K562 (cell line): ENCODE data around the gene MATR3. TPM values are rescaled to one million over a fixed set of nuclear protein-coding genes. Genes with fewer than 3 reads are reported as not detected.

Source experiments
- C11orf30 ChIP-seq: fragments of 450-650 bp; IDR thresholded peaks from 2 replicates; pipeline ENCODE4 v1.6.1; 2016; ENCODE audit warnings: low read depth, mild to moderate bottlenecking
- CC2D1A ChIP-seq: fragments of 450-650 bp; IDR thresholded peaks from 2 replicates; pipeline ENCODE4 v1.6.1; 2017; ENCODE audit warnings: mild to moderate bottlenecking
- FIP1L1 ChIP-seq: fragments of 200-400 bp; formaldehyde crosslinking; IDR thresholded peaks from 2 replicates; pipeline ENCODE4 v1.6.1; 2018; ENCODE audit warnings: mild to moderate bottlenecking, low read depth, low read length; ENCODE audit not compliant: poor library complexity, severe bottlenecking
- FOXJ2 ChIP-seq: fragments of 200-800 bp; sonication (Bioruptor generic); IDR thresholded peaks from 2 replicates; pipeline ENCODE4 v1.6.1; 2016; ENCODE audit warnings: missing genetic modification characterization, missing compliant biosample characterization
- JUN ChIP-seq, 2 experiments: sonication (generic) in 1 of 2; formaldehyde crosslinking in 1 of 2; IDR thresholded peaks; 2 replicates each; pipeline versions ENCODE4 v1.6.1 to v1.8.0; 2012 to 2022; ENCODE audit warnings: borderline replicate concordance in 2 of 2, mild to moderate bottlenecking in 2 of 2, improper control_type of control experiment in 1 of 2, low read depth in 1 of 2, low read length in 1 of 2, missing genetic modification reagents in 1 of 2
- MAFG ChIP-seq: fragments of 450-650 bp; conservative IDR thresholded peaks from 2 replicates; pipeline ENCODE4 v1.6.1; 2016; ENCODE audit warnings: missing genetic modification characterization, missing compliant biosample characterization
- MTA3 ChIP-seq: fragments of 450-650 bp; formaldehyde crosslinking; IDR thresholded peaks from 2 replicates; pipeline ENCODE4 v1.6.1; 2017; ENCODE audit warnings: mild to moderate bottlenecking, borderline replicate concordance
- NFXL1 ChIP-seq: fragments of 450-650 bp; formaldehyde crosslinking; IDR thresholded peaks from 2 replicates; pipeline ENCODE4 v1.4.0; 2021; ENCODE audit warnings: mild to moderate bottlenecking
- SLC30A9 ChIP-seq: fragments of 250-450 bp; sonication (Bioruptor Pico); IDR thresholded peaks from 2 replicates; pipeline ENCODE4 v1.8.0; 2022; ENCODE audit warnings: mild to moderate bottlenecking, moderate library complexity
- SMAD3 ChIP-seq: fragments of 450-650 bp; formaldehyde crosslinking; conservative IDR thresholded peaks from 2 replicates; pipeline ENCODE4 v1.4.0; 2020; ENCODE audit warnings: mild to moderate bottlenecking
- SMARCB1 ChIP-seq: IDR thresholded peaks from 2 replicates; pipeline ENCODE4 v1.6.1; 2011; ENCODE audit warnings: improper control_type of control experiment, low read depth; ENCODE audit not compliant: insufficient read length
- SNRNP70 ChIP-seq: fragments of 200-400 bp; formaldehyde crosslinking; optimal IDR thresholded peaks from 2 replicates; pipeline ENCODE3; 2017; ENCODE audit warnings: low read depth, low read length
- TBP ChIP-seq: optimal IDR thresholded peaks from 2 replicates; pipeline ENCODE3; 2011; ENCODE audit warnings: low read depth, low read length, improper control_type of control experiment
- ZNF124 ChIP-seq: sonication (generic); formaldehyde crosslinking; IDR thresholded peaks from 2 replicates; pipeline ENCODE4 v1.8.1; 2022; ENCODE audit warnings: missing genetic modification reagents
- ZNF347 ChIP-seq: fragments of 450-650 bp; formaldehyde crosslinking; IDR thresholded peaks from 2 replicates; pipeline ENCODE4 v1.4.0; 2020; ENCODE audit warnings: low read depth, mild to moderate bottlenecking, moderate library complexity
- ZNF707 ChIP-seq: fragments of 250-450 bp; sonication (Bioruptor Pico); conservative IDR thresholded peaks from 2 replicates; pipeline ENCODE4 v1.8.0; 2022; ENCODE audit warnings: inconsistent platforms, mild to moderate bottlenecking, moderate library complexity
- polyA plus RNA-seq, 8 experiments: library from polyadenylated mRNA; depleted of rRNA in 4 of 8; stranded (reverse) in 5 of 8; unstranded in 3 of 8; fragments of >200 nt; fragmentation: Nextera tagmentation in 2 of 8; fragmentation: Illumina TruSeq in 1 of 8; extraction: Ambion mirVana in 2 of 8; extraction: Trizol in 1 of 8; gene quantifications; 2 replicates each; pipeline versions ENCODE4 v1.2.1 to v1.2.3, GENCODE V29; 2011 to 2014; ENCODE audit warnings: inconsistent platforms in 1 of 8, missing spikeins in 1 of 8
- total RNA-seq, 7 experiments: library from RNA; depleted of rRNA in 6 of 7; stranded (reverse); fragments of >200 nt in 6 of 7; fragmentation: Illumina TruSeq in 2 of 7; extraction: Trizol in 2 of 7; gene quantifications; 2 replicates each; pipeline versions ENCODE4 v1.2.1 to v1.2.3, GENCODE V29; 2011 to 2021; ENCODE audit warnings: low replicate concordance in 1 of 7
- TF ChIP-seq, protein P1 (sequence below): sonication (generic); formaldehyde crosslinking; IDR thresholded peaks from 2 replicates; pipeline ENCODE4 v1.8.0; 2023; ENCODE audit warnings: mild to moderate bottlenecking, missing genetic modification reagents
- TF ChIP-seq, protein P2 (sequence below): fragments of 250-450 bp; sonication (Bioruptor Pico); IDR thresholded peaks from 2 replicates; pipeline ENCODE4 v1.8.0; 2022; ENCODE audit warnings: inconsistent platforms, mild to moderate bottlenecking, moderate library complexity, borderline replicate concordance
- TF ChIP-seq, protein P3 (sequence below): fragments of 450-650 bp; formaldehyde crosslinking; IDR thresholded peaks from 2 replicates; pipeline ENCODE4 v1.4.0; 2020; ENCODE audit warnings: mild to moderate bottlenecking, moderate library complexity
- TF ChIP-seq, protein P4 (sequence below): sonication (generic); formaldehyde crosslinking; IDR thresholded peaks from 2 replicates; pipeline ENCODE4 v1.8.1; 2023; ENCODE audit warnings: mild to moderate bottlenecking, missing genetic modification reagents

MATR3 gene
- total and polyA plus RNA-seq, 9 of the 15 experiments (the other 6 are each of a cell fraction or from before 2014, with no cell fraction given): 150 to 425 (median 263) TPM

DNA sequence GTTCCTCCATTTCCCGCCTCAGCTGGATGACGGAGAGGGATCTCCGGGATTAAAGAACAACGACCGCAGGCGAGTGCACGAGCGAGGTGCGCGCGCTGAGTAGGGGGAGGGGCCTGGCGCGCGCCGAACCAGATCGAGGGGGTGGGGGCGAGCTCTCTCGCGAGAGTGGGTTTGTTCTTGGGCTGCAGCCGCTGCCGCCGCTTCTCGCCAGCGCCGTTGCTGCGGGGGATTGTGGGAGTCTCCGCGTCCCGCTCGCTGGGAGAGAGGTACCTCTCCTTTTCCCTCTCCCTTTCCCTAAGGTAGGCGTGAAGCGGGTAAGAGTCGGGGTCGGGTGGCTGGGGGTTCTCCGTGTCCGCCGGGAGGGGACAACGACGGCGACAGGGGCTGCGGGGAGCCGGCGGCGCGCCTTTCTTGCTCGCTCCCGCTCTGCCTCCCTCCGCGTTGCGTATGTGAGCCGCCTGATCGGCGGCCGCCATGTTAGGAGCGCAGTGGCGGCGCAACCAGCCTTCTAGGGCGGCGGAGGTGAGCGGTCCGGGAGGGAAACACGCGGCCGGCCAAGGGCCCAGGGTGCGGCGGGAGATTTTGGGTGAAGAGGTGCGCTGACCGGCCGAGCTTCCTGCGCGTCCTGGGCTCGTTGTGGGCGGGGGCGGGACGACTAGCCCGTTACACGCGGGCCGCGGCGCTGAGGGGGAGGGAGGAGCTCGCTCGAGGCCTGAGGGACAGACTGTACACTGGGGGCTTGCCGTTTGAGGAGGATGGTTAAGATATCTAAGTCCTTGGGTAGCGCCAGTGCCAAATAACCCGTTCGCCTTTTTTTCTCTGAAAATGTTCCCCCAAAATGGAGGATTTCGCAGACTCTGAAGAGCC, at the start of gene MATR3 (continued):
- TF ChIP-seq FIP1L1 (peak; percentile 97), FOXJ2 (tag) (peak; percentile 80), SMARCB1 (no peak), SNRNP70 (no peak), TBP (peak; percentile 94), ZNF707 (CRISPR knock-in tag) (no peak), ZNF124 (no peak), C11orf30 (peak; percentile 43; the same call in 1 of the 2 replicates), SLC30A9 (CRISPR knock-in tag) (no peak), MAFG (tag) (no peak), NFXL1 (no peak), MTA3 (0 out of 2 replicates have a peak, but pooled peaks have one; percentile 11), SMAD3 (CRISPR knock-in tag) (no peak), CC2D1A (no peak), JUN (IDR thresholded peaks at IDR 0.05; ENCODE audit: borderline replicate concordance, low read depth, low read length) (peak; percentile 18; the same call in 1 of the 2 replicates), JUN (CRISPR knock-in tag; IDR thresholded peaks at IDR 0.05; ENCODE audit: borderline replicate concordance) (0 out of 2 replicates have a peak, but pooled peaks have one; percentile 10), ZNF347 (CRISPR knock-in tag) (no peak)
- TF ChIP-seq, protein P1, sequence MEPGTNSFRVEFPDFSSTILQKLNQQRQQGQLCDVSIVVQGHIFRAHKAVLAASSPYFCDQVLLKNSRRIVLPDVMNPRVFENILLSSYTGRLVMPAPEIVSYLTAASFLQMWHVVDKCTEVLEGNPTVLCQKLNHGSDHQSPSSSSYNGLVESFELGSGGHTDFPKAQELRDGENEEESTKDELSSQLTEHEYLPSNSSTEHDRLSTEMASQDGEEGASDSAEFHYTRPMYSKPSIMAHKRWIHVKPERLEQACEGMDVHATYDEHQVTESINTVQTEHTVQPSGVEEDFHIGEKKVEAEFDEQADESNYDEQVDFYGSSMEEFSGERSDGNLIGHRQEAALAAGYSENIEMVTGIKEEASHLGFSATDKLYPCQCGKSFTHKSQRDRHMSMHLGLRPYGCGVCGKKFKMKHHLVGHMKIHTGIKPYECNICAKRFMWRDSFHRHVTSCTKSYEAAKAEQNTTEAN: peak; percentile 48; the same call in 1 of the 2 replicates
- TF ChIP-seq, protein P2, sequence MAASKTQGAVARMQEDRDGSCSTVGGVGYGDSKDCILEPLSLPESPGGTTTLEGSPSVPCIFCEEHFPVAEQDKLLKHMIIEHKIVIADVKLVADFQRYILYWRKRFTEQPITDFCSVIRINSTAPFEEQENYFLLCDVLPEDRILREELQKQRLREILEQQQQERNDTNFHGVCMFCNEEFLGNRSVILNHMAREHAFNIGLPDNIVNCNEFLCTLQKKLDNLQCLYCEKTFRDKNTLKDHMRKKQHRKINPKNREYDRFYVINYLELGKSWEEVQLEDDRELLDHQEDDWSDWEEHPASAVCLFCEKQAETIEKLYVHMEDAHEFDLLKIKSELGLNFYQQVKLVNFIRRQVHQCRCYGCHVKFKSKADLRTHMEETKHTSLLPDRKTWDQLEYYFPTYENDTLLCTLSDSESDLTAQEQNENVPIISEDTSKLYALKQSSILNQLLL (CRISPR knock-in tag): no peak
- TF ChIP-seq, protein P3, sequence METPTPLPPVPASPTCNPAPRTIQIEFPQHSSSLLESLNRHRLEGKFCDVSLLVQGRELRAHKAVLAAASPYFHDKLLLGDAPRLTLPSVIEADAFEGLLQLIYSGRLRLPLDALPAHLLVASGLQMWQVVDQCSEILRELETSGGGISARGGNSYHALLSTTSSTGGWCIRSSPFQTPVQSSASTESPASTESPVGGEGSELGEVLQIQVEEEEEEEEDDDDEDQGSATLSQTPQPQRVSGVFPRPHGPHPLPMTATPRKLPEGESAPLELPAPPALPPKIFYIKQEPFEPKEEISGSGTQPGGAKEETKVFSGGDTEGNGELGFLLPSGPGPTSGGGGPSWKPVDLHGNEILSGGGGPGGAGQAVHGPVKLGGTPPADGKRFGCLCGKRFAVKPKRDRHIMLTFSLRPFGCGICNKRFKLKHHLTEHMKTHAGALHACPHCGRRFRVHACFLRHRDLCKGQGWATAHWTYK (CRISPR knock-in tag): 0 out of 2 replicates have a peak, but pooled peaks have one; percentile 76
- TF ChIP-seq, protein P4, sequence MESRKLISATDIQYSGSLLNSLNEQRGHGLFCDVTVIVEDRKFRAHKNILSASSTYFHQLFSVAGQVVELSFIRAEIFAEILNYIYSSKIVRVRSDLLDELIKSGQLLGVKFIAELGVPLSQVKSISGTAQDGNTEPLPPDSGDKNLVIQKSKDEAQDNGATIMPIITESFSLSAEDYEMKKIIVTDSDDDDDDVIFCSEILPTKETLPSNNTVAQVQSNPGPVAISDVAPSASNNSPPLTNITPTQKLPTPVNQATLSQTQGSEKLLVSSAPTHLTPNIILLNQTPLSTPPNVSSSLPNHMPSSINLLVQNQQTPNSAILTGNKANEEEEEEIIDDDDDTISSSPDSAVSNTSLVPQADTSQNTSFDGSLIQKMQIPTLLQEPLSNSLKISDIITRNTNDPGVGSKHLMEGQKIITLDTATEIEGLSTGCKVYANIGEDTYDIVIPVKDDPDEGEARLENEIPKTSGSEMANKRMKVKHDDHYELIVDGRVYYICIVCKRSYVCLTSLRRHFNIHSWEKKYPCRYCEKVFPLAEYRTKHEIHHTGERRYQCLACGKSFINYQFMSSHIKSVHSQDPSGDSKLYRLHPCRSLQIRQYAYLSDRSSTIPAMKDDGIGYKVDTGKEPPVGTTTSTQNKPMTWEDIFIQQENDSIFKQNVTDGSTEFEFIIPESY (CRISPR knock-in tag): peak; percentile 42; the same call in 1 of the 2 replicates
